ENCODE measurements around the gene TTC12. TPM values are rescaled to one million over a fixed set of nuclear protein-coding genes. Genes with fewer than 3 reads are reported as not detected.

Gene TTC12
- total and polyA plus RNA-seq, 2 of the 8 experiments (the other 6 are each of a cell fraction or from before 2014, with no cell fraction given), result 4.7 to 9.0 TPM

GRCh38 chr11:113267493-113267892 lies 46.9 kb upstream of the TTC12 start:
- no peak overlapping the region for H3K9ac ChIP-seq (replicated peaks in 1 of 4; ENCODE audit: extremely low read depth in 1 of 4, low read depth in 3 of 4, low read length in 3 of 4)
- no peak overlapping the region for H2AFZ ChIP-seq (ENCODE audit: low read length)
- WGBS, 2 experiments (ENCODE audit: extremely low coverage in 1 of 2, insufficient coverage in 1 of 2, insufficient read length in 1 of 2, insufficient replicate concordance in 2 of 2, low coverage in 1 of 2, low lambda C conversion rate in 2 of 2, missing lambda C conversion rate in 1 of 2), result 90% methylated on average over 7 of the region's 7 CpGs; no CpG with 5 or more reads in 1 of the 2 experiments
- H3K4ac ChIP-seq (replicated peaks; ENCODE audit: insufficient read length, low read depth, low read length), result no peak overlapping the region
- no peaks in the 10 kb centered on the region for H3K79me1 ChIP-seq (ENCODE audit: low read depth, low read length)
- CTCF ChIA-PET (ENCODE audit: partially characterized antibody), result no interaction called here
- no peak overlapping the region for H2BK12ac ChIP-seq (ENCODE audit: low read depth, low read length)
- H3K23ac ChIP-seq (ENCODE audit: insufficient read length), result no peak overlapping the region
- H3K23me2 ChIP-seq (ENCODE audit: low read depth, low read length), result no peaks in the 10 kb centered on the region
- no peak overlapping the region for H2AK5ac ChIP-seq (ENCODE audit: low read depth, low read length)
- no peak overlapping the region for H2BK15ac ChIP-seq (ENCODE audit: low read length)
- no peak overlapping the region for H4K5ac ChIP-seq (ENCODE audit: insufficient read length, low read depth, low read length)
- H4K91ac ChIP-seq (replicated peaks; ENCODE audit: insufficient read length, low read length), result no peak overlapping the region
- POLR2A ChIA-PET (ENCODE audit: partially characterized antibody), result no interaction called here
- TF ChIP-seq NRF1 (IDR thresholded peaks at IDR 0.05; ENCODE audit: low read depth, low read length) (no peak), KDM1A (IDR thresholded peaks at IDR 0.05; ENCODE audit: borderline replicate concordance, low read length) (no peak), CBX8 (IDR thresholded peaks at IDR 0.05; ENCODE audit: borderline replicate concordance, low read depth, low read length) (no peak), RFX5 (IDR thresholded peaks at IDR 0.05; ENCODE audit: borderline replicate concordance, low read depth, low read length) (no peak), CHD1 (IDR thresholded peaks at IDR 0.05; ENCODE audit: low read depth, low read length) (no peak), CHD2 (IDR thresholded peaks at IDR 0.05; ENCODE audit: low read length) (no peak)
- no peak overlapping the region for H4K8ac ChIP-seq (ENCODE audit: extremely low read depth, insufficient read depth, low read length)
- no peaks in the 10 kb centered on the region for H3K27me3 ChIP-seq (replicated peaks in 1 of 4; ENCODE audit: control insufficient read depth in 3 of 4, extremely low read depth in 1 of 4, insufficient read depth in 3 of 4, low read length in 3 of 4)
- no peaks in the 10 kb centered on the region for H3K79me2 ChIP-seq (ENCODE audit: control insufficient read depth in 1 of 2, insufficient read depth in 2 of 2, low read length in 2 of 2)
- no peak overlapping the region for H2BK5ac ChIP-seq (ENCODE audit: low read depth, low read length)
- no peaks in the 10 kb centered on the region for H4K20me1 ChIP-seq (replicated peaks in 1 of 2; ENCODE audit: control insufficient read depth in 1 of 2, insufficient read depth in 2 of 2, low read length in 2 of 2)
- H3K18ac ChIP-seq (ENCODE audit: extremely low read depth, low read length), result no peak overlapping the region
- H3K36me3 ChIP-seq (ENCODE audit: control insufficient read depth in 2 of 4, insufficient read depth in 4 of 4, low read length in 3 of 4), result no peaks in the 10 kb centered on the region
- no peak for FAIRE-seq
- H2BK20ac ChIP-seq (ENCODE audit: low read length), result no peak overlapping the region
- no peak overlapping the region for H3K27ac ChIP-seq (ENCODE audit: low read depth, low read length)
- no peak overlapping the region for H2BK120ac ChIP-seq (replicated peaks; ENCODE audit: low read depth, low read length)
- H3K4me2 ChIP-seq (ENCODE audit: insufficient read depth in 1 of 2, low read depth in 2 of 2, low read length in 2 of 2), result no peak overlapping the region
- H3K56ac ChIP-seq (replicated peaks; ENCODE audit: insufficient read length, low read depth, low read length), result no peak overlapping the region
- no peak overlapping the region for H3K14ac ChIP-seq (ENCODE audit: insufficient read length)
- H3K9me3 ChIP-seq (ENCODE audit: insufficient read depth in 2 of 2, low read depth in 1 of 2, low read length in 1 of 2), result no peaks in the 10 kb centered on the region
- H3K4me1 ChIP-seq (replicated peaks in 1 of 4; ENCODE audit: control insufficient read depth in 3 of 4, insufficient read depth in 4 of 4, low read length in 3 of 4), result peaks cover 0 to 3% (median 0%) of the 10 kb centered on the region in 4 experiments; a peak in 1 of 7 replicates
- no peak overlapping the region for H3K4me3 ChIP-seq (ENCODE audit: extremely low read depth in 1 of 4, insufficient read depth in 2 of 4, low read depth in 3 of 4, low read length in 4 of 4)
- no peak for DNase-seq (ENCODE audit: low read depth in 1 of 2, low spot score in 2 of 2)
